Psoas muscle (tissue), 8 donors: ENCODE results near the gene TOR2A. TPM values are rescaled to one million over a fixed set of nuclear protein-coding genes. Genes with fewer than 3 reads are reported as not detected.

Source experiments
- ATAC-seq, 4 donors: fragments of 200-7000 bp; cut with Tn5 transposase; one replicate each; pipeline ENCODE4 v1.9.1; 2020; ENCODE audit warnings: moderate library complexity in 3 of 4, mild to moderate bottlenecking in 2 of 4
- DNase-seq, 2 donors: peaks; one replicate each; pipeline ENCODE4 v3.0.0-alpha.2; 2020
- H3K27ac ChIP-seq: fragments of 200-600 bp; one replicate; pipeline ENCODE4 v1.8.0; 2022
- H3K27me3 ChIP-seq, 3 donors: fragments of 200-600 bp in 1 of 3; one replicate each; pipeline versions ENCODE4 v1.6.1 to v1.8.0; 2013 to 2022; ENCODE audit warnings: low read length in 2 of 3, mild to moderate bottlenecking in 2 of 3, moderate library complexity in 1 of 3; ENCODE audit not compliant: insufficient read depth in 3 of 3
- H3K36me3 ChIP-seq, 2 donors: fragments of 200-600 bp in 1 of 2; one replicate each; pipeline versions ENCODE4 v1.6.1 to v1.8.0; 2013 to 2022; ENCODE audit warnings: low read depth in 1 of 2, mild to moderate bottlenecking in 1 of 2, moderate library complexity in 1 of 2; ENCODE audit not compliant: insufficient read depth in 1 of 2
- H3K4me1 ChIP-seq: fragments of 200-600 bp; one replicate; pipeline ENCODE4 v1.8.0; 2022
- H3K4me3 ChIP-seq: fragments of 200-600 bp; one replicate; pipeline ENCODE4 v1.8.0; 2022; ENCODE audit warnings: mild to moderate bottlenecking
- H3K9me3 ChIP-seq: fragments of 200-600 bp; one replicate; pipeline ENCODE4 v1.8.0; 2022
- CTCF ChIP-seq: fragments of 200-600 bp; IDR thresholded peaks from one replicate; pipeline ENCODE4 v1.8.0; 2022; ENCODE audit warnings: antibody characterized with exemption
- WGBS, 3 donors: extraction: QIAGEN DNeasy Blood & Tissue Kit; methylation state at CpG; one replicate each; pipeline versions ENCODE4 v1.1.6 to v1.1.7; 2013; 5-methylcytosine and 5-hydroxymethylcytosine counted together
- intact Hi-C, 2 donors: fragments of 100-400 bp; cut with DNase I; formaldehyde crosslinking; loops; one replicate each; pipeline versions ENCODE4 v1.11.0 to v1.14.2; 2022
- polyA plus RNA-seq, 3 donors: library from polyadenylated mRNA; stranded (reverse); fragments of 200-250 nt; gene quantifications; one replicate each; pipeline ENCODE4 v1.2.3, GENCODE V29; 2013
- total RNA-seq, 4 donors: library from RNA; stranded (reverse); fragmentation: NEBNext Ultra II Directional in 2 of 4; extraction: Animal tissue kit (Norgen Biotek cat#: 25700) in 2 of 4; gene quantifications; one replicate each; pipeline versions ENCODE4 v1.2.1 to v1.2.4, GENCODE V29; 2021 to 2023
- donor health status: healthy with polysubstance abuse.
- donor health status: DM: no; HTN: no; CAD: no; lungs with moderate emphysema.
- donor health status: Bipolar disorder and iron deficiency.
- donor health status: healthy.
- donor health status: DM: yes; HTN: yes; CAD: no.
- donor health status: DM: no; HTN: no; CAD: no.
- donor health status: DM: no; HTN: no; CAD: no.
- donor health status: DM: yes; HTN: yes; CAD: no.

The TOR2A gene
- total and polyA plus RNA-seq, 7 donors = 2.8 to 6.9 (median 4.6) TPM

DNA sequence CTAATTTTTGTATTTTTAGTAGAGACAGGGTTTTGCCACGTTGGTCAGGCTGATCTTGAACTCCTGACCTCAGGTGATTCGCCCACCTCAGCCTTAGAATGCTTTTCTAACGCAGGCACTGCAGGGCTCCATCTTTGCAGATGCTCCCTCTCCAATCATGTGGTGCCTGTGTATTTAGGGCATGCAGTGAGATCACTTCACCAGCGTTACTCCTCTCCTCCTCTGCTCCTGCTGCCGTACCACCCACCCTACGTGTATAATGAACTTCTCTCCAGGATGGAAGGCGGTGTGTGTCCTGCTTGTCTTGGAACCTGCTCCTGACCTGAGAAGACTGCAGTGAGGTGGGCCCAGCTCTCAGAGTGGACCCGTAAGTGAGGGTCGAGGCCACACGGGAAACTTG, 42.0 kb downstream of the TOR2A start:
- intact Hi-C loops = no loop called here
- no peak for DNase-seq

DNA sequence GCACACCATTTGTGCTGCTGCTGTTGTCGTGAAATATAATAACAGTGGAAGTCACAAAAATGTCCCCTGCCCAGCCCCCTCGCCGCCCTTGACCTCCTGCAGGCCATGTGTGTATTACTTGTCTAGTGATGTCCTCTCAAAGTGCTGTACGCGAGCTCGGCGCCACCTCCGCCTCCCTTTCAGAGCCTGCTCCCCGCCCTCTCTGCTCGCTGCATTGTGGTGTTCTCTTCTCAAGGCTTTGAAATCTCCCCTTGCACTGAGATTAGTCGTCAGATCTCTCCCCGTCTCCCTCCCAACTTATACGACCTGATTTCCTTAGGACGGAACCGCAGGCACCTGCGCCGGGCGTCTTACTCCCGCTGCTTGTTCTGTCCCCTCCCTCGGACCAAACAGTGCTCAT, 43.0 kb downstream of the TOR2A start:
- H3K4me3 ChIP-seq = no peak overlapping the region
- no peaks in the 10 kb centered on the region for H3K27me3 ChIP-seq
- no peak for ATAC-seq
- H3K9me3 ChIP-seq = no peaks in the 10 kb centered on the region
- peaks cover 0 to 20% of the 10 kb centered on the region in 2 donors for H3K36me3 ChIP-seq
- no peak for DNase-seq
- H3K27ac ChIP-seq = no peak overlapping the region
- intact Hi-C loops = no loop called here
- WGBS, 3 donors = 83 to 87% (median 87%) methylated on average over 20 of the region's 20 CpGs
- TF ChIP-seq CTCF = no peak
- no peaks in the 10 kb centered on the region for H3K4me1 ChIP-seq

More for the DNA sequence above, 42.0 kb downstream of the TOR2A start:
- no peaks in the 10 kb centered on the region for H3K4me1 ChIP-seq
- no peaks in the 10 kb centered on the region for H3K27me3 ChIP-seq
- no peak for TF ChIP-seq CTCF
- no peak overlapping the region for H3K27ac ChIP-seq
- no peak overlapping the region for H3K4me3 ChIP-seq
- peaks cover 0 to 20% of the 10 kb centered on the region in 2 donors for H3K36me3 ChIP-seq
- 82 to 94% (median 88%) methylated on average over 10 of the region's 10 CpGs for WGBS, 3 donors
- no peak for ATAC-seq
- H3K9me3 ChIP-seq = no peaks in the 10 kb centered on the region

DNA sequence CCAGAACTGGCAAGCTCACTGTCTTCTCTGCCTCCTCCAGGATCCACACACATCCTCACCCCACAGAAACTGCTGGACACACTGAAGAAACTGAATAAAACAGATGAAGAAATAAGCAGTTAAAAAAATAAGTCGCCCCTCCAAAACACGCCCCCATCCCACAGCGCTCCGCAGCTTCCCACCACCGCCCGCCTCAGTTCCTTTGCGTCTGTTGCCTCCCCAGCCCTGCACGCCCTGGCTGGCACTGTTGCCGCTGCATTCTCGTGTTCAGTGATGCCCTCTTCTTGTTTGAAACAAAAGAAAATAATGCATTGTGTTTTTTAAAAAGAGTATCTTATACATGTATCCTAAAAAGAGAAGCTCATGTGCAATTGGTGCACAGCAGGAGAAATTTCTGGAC, 44.4 kb downstream of the TOR2A start:
- no peak for DNase-seq
- intact Hi-C loops = no loop called here
- Histone ChIP-seq H3K27ac (no peak overlapping the region), H3K27me3 (no peaks in the 10 kb centered on the region), H3K4me1 (no peaks in the 10 kb centered on the region), H3K9me3 (no peaks in the 10 kb centered on the region), H3K36me3 (peaks cover 0 to 20% of the 10 kb centered on the region in 2 donors), H3K4me3 (no peak overlapping the region)
- no peak for ATAC-seq
- TF ChIP-seq CTCF = no peak
- WGBS, 3 donors = 94 to 96% (median 94%) methylated on average over 10 of the region's 10 CpGs

DNA sequence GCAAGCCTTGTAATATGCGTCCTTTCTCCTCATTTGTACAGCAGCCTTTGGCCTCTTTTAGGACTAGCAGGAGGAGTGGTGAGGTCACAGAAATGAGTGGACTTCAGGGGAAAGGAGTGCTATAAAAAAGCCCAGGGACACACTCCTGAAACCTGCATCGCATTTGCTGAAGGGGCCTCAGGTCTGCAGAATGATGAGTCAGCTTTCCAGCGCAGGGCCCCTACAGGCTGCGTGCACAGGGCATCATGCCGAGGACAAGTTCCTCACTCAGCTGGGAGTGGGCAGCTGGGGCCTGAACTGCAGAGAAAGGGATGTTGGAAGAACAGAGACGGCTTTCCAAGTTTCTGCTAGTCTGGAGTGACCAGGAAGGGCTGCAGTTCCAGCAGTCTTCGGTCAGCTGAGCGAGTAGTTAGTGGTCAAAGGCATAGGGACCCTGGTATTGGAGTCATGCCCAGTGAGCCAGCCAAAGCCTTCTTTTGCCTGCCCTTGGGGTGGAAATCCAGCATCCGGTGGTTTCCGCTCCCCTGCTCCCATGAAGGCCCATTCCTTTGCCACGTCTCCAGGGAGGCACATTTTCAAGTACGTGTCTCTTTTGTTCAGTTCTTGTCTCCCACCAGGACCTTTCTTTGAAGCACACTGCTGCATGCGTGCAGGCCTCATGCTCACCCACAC, 45.6 kb downstream of the TOR2A start:
- Histone ChIP-seq H3K36me3 (peaks cover 0 to 23% of the 10 kb centered on the region in 2 donors), H3K27ac (no peak overlapping the region), H3K9me3 (no peaks in the 10 kb centered on the region), H3K27me3 (no peaks in the 10 kb centered on the region), H3K4me3 (no peak overlapping the region), H3K4me1 (no peaks in the 10 kb centered on the region)
- intact Hi-C loops = no loop called here
- no peak for TF ChIP-seq CTCF
- no peak for ATAC-seq
- no peak for DNase-seq
- WGBS, 3 donors = 92 to 94% (median 93%) methylated on average over 13 of the region's 13 CpGs
